BJ (cell line): Measurements from ENCODE around the gene CHL1. TPM values are rescaled to one million over a fixed set of nuclear protein-coding genes. Genes with fewer than 3 reads are reported as not detected.

Experiments used
- CTCF ChIA-PET: fragments of 350-600 bp; formaldehyde crosslinking; extraction: SDS; loops from one replicate; lab custom pipeline; 2021; ENCODE audit warnings: antibody characterized with exemption, inconsistent platforms; lab: Yijun Ruan, JAX
- POLR2A ChIA-PET: fragments of 300-600 bp; sonication (Branson Sonifier 250); formaldehyde crosslinking; extraction: SDS; loops from one replicate; lab custom pipeline; 2021; ENCODE audit warnings: antibody characterized with exemption; lab: Charles Lee
- DNase-seq: peaks from one replicate; pipeline ENCODE4 v3.0.0-alpha.2; 2011; ENCODE audit warnings: low read depth
- H3K27me3 ChIP-seq: 2 replicates; pipeline ENCODE4 v1.6.0; 2011; ENCODE audit warnings: low read length; ENCODE audit not compliant: control insufficient read depth, insufficient read depth
- H3K36me3 ChIP-seq: 2 replicates; pipeline ENCODE4 v1.5.1; 2011; ENCODE audit warnings: low read length; ENCODE audit not compliant: control insufficient read depth, insufficient read depth
- H3K4me3 ChIP-seq: 2 replicates; pipeline ENCODE4 v1.5.1; 2011; ENCODE audit warnings: low read depth, mild to moderate bottlenecking, control low read depth, low read length
- polyA plus RNA-seq: library from polyadenylated mRNA; depleted of rRNA; stranded (reverse); fragments of >200 nt; gene quantifications from 2 replicates; pipeline ENCODE4 v1.2.3, GENCODE V29; 2011
- TF ChIP-seq, protein P1 (sequence below): IDR thresholded peaks from 2 replicates; pipeline ENCODE4 v1.5.1; 2011; ENCODE audit warnings: low read depth, mild to moderate bottlenecking, control low read depth, inconsistent platforms, low read length, moderate library complexity; ENCODE audit not compliant: insufficient read depth

Gene CHL1
- polyA plus RNA-seq, 1 experiment: not detected

DNA sequence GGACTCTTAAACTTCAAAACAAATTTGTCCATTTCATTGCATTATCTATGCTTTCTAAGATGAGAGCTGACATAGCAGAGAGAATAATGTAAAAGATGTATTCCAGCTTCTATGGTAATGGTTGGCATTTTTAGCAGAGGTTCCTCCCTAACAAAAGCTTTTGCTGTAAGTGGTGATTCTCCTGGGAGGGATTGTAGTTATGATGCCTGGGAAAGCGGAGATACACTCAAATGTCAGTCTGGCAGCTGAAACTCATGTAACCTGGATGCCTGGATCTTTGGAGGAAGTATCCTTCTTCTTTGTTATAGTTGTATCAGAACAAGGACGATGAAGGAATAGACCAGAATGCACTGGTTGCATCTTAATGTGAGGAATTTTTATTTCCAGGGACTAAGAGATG is 7.5 kb downstream of the CHL1 start:
- no peaks in the 10 kb centered on the region for H3K27me3 ChIP-seq
- DNase-seq: no peak
- no peak overlapping the region for H3K4me3 ChIP-seq
- ChIA-PET CTCF (no interaction called here), POLR2A (no interaction called here)
- no peaks in the 10 kb centered on the region for H3K36me3 ChIP-seq
- TF ChIP-seq, protein P1, sequence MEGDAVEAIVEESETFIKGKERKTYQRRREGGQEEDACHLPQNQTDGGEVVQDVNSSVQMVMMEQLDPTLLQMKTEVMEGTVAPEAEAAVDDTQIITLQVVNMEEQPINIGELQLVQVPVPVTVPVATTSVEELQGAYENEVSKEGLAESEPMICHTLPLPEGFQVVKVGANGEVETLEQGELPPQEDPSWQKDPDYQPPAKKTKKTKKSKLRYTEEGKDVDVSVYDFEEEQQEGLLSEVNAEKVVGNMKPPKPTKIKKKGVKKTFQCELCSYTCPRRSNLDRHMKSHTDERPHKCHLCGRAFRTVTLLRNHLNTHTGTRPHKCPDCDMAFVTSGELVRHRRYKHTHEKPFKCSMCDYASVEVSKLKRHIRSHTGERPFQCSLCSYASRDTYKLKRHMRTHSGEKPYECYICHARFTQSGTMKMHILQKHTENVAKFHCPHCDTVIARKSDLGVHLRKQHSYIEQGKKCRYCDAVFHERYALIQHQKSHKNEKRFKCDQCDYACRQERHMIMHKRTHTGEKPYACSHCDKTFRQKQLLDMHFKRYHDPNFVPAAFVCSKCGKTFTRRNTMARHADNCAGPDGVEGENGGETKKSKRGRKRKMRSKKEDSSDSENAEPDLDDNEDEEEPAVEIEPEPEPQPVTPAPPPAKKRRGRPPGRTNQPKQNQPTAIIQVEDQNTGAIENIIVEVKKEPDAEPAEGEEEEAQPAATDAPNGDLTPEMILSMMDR: no peak

DNA sequence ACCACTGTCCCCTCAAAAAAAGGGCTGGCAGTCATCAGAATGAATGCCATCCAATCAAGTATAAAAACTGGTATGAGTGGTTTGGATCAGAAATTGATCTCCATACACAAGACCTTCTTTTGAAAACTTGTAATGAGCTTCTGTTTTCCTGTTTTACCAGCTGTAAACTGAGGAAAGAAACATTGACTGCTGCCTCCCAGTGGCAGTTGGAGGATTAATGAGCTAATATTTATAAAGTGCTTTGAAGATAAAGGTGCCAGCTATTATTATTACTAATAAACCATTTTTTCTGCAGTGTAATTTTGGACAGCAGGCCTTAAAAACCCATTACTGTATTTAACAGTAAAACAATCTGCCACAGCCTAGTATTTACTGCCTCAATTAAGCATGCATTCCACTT is 11.4 kb downstream of the CHL1 start:
- POLR2A ChIA-PET: no interaction called here
- H3K27me3 ChIP-seq: no peaks in the 10 kb centered on the region
- H3K4me3 ChIP-seq: no peak overlapping the region
- no peaks in the 10 kb centered on the region for H3K36me3 ChIP-seq
- no peak for DNase-seq
- TF ChIP-seq, protein P1: no peak
- CTCF ChIA-PET: no interaction called here

DNA sequence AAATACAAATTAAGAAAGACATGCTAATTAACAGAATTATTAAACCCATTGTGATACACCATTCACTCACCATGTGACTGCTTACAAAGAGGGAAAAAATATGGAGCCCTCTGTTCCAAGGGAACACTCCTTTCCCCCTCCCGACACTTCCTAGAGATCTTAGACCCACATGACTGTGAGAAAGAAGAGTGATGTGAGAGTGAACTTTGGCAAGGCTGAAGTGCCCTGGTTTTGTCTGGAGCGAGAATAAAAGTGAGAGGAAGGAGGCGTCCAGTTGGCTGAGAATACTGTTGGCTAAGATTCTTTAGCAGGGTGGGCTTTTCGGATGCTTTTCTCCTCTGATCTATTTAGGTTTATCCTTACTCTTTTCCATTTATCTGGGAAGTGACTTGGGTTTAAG is 14.1 kb downstream of the CHL1 start:
- no peaks in the 10 kb centered on the region for H3K36me3 ChIP-seq
- no peak overlapping the region for H3K4me3 ChIP-seq
- DNase-seq: no peak
- no peaks in the 10 kb centered on the region for H3K27me3 ChIP-seq
- ChIA-PET POLR2A (no interaction called here), CTCF (no interaction called here)
- TF ChIP-seq, protein P1: no peak

DNA sequence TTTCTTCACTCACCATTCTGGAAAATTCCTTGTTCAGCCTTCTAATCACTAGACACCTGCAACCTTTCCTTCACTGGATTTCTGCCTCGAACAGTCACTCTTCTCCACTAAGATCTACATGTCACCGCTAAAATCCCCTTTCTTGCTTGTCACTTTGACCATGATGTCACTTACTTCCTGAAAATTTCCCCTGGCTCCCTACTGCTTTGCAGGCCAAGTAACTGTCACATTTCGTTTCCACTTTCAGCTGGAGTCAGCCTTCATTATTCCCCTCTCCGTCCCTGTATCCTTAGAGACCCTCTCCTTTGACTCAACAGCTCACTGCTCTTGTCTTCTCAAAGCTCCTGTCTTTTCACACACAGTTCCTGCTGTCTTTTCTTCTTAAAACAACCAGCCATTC is 15.9 kb downstream of the CHL1 start:
- CTCF ChIA-PET: no interaction called here
- TF ChIP-seq, protein P1: no peak
- H3K27me3 ChIP-seq: no peaks in the 10 kb centered on the region
- no peaks in the 10 kb centered on the region for H3K36me3 ChIP-seq
- POLR2A ChIA-PET: no interaction called here
- DNase-seq: no peak
- H3K4me3 ChIP-seq: no peak overlapping the region

DNA sequence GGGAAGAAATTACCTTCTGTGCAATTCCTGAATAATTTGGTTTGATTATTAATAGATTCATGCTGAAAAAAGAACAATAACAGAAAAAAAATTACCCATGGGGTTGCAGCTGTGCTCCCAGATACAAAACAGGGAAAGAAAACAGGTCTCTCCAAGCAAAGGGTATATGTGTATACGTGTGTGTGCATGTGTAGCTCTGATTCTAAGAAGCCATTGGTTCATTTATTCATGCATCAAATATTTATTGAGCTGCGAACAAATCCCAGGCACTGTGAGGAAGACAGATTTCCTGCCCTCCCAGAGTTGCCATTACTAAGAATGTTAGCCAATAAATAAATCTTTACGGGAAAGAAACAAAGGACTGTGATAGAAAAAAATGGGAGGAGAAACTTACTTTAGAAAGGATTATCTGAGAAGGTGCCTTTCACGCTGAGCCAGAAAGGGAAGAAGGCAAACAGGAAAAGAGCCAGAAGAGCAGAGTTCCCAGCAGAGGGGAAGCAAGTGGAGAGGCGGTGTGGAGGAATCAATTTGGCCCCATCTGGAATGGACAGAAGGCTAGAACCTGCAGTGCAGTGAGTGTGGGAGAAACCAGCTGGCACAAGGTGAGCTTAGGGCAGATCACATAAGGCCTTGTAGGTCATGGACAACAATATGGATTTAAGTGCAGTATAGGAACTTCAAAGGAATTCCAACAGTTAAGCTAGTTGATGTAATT is 20.7 kb downstream of the CHL1 start:
- TF ChIP-seq, protein P1: no peak
- Histone ChIP-seq H3K27me3 (no peaks in the 10 kb centered on the region), H3K36me3 (no peaks in the 10 kb centered on the region), H3K4me3 (no peak overlapping the region)
- no peak for DNase-seq
- ChIA-PET CTCF (no interaction called here), POLR2A (no interaction called here)
